CD14-positive monocyte (primary cell): Measurements from ENCODE around the gene FARP1. TPM values are rescaled to one million over a fixed set of nuclear protein-coding genes. Genes with fewer than 3 reads are reported as not detected.

ENCODE experiments used
- DNase-seq, 3 donors: peaks; one replicate each; pipeline ENCODE4 v3.0.0-alpha.2; 2011 to 2022
- H2AFZ ChIP-seq: 2 replicates; pipeline ENCODE4 v1.6.0; 2012; ENCODE audit warnings: mild to moderate bottlenecking, low read depth, low read length, inconsistent platforms; ENCODE audit not compliant: insufficient read depth, poor library complexity, severe bottlenecking
- H3K27ac ChIP-seq, 2 donors: 1 replicate in 1 of 2; 2 replicates in 1 of 2; pipeline ENCODE4 v1.5.1; 2012 to 2013; ENCODE audit warnings: low read length in 2 of 2, control low read depth in 1 of 2, inconsistent platforms in 1 of 2, low read depth in 1 of 2, mild to moderate bottlenecking in 1 of 2
- H3K27me3 ChIP-seq, 2 donors: one replicate each; pipeline versions ENCODE4 v1.6.0 to v1.6.1; 2011 to 2013; ENCODE audit warnings: low read length in 2 of 2; ENCODE audit not compliant: control insufficient read depth in 2 of 2, insufficient read depth in 2 of 2
- H3K36me3 ChIP-seq, 2 donors: replicated peaks in 1 of 2; 1 replicate in 1 of 2; 2 replicates in 1 of 2; pipeline versions ENCODE4 v1.5.1 to v1.6.1; 2012 to 2013; ENCODE audit warnings: low read length in 2 of 2, control low read depth in 1 of 2, inconsistent platforms in 1 of 2, mild to moderate bottlenecking in 1 of 2; ENCODE audit not compliant: insufficient read depth in 2 of 2, control insufficient read depth in 1 of 2
- H3K4me1 ChIP-seq, 2 donors: 1 replicate in 1 of 2; 2 replicates in 1 of 2; pipeline versions ENCODE4 v1.5.1 to v1.6.1; 2012 to 2013; ENCODE audit warnings: low read length in 2 of 2, control low read depth in 1 of 2, inconsistent platforms in 1 of 2, mild to moderate bottlenecking in 1 of 2, moderate library complexity in 1 of 2; ENCODE audit not compliant: insufficient read depth in 2 of 2, control insufficient read depth in 1 of 2
- H3K4me2 ChIP-seq: replicated peaks from 2 replicates; pipeline ENCODE3; 2012; ENCODE audit warnings: low read length, moderate library complexity, mild to moderate bottlenecking; ENCODE audit not compliant: poor library complexity, severe bottlenecking; ENCODE audit errors: extremely low read depth
- H3K4me3 ChIP-seq, 3 experiments: fragments of 200-600 bp in 1 of 3; sonication (generic) in 1 of 3; replicated peaks in 1 of 3; 1 replicate in 2 of 3; 2 replicates in 1 of 3; pipeline ENCODE4 v1.5.1; 2011 to 2013; ENCODE audit warnings: low read length in 3 of 3, mild to moderate bottlenecking in 3 of 3, control low read depth in 2 of 3, low read depth in 2 of 3, inconsistent platforms in 1 of 3, moderate library complexity in 1 of 3
- H3K79me2 ChIP-seq: 2 replicates; pipeline ENCODE4 v1.6.0; 2012; ENCODE audit warnings: mild to moderate bottlenecking, control low read depth, inconsistent platforms, low read length, moderate library complexity; ENCODE audit not compliant: insufficient read depth
- H3K9ac ChIP-seq: 2 replicates; pipeline ENCODE4 v1.6.0; 2017; ENCODE audit warnings: low read length, mild to moderate bottlenecking; ENCODE audit not compliant: insufficient read depth, poor library complexity, severe bottlenecking
- H3K9me3 ChIP-seq, 2 donors: replicated peaks in 1 of 2; 1 replicate in 1 of 2; 2 replicates in 1 of 2; pipeline versions ENCODE4 v1.5.1 to v1.6.1; 2012 to 2013; ENCODE audit warnings: low read length in 2 of 2, control low read depth in 1 of 2; ENCODE audit not compliant: control insufficient read depth in 1 of 2, insufficient read depth in 1 of 2
- H4K20me1 ChIP-seq: 2 replicates; pipeline ENCODE4 v1.6.0; 2012; ENCODE audit warnings: mild to moderate bottlenecking, low read length, control low read depth, moderate library complexity; ENCODE audit not compliant: insufficient read depth
- H3K27ac Mint-ChIP-seq, 7 donors: one replicate each; pipeline ENCODE4 v1.8.0; 2020; ENCODE audit warnings: mild to moderate bottlenecking in 7 of 7, mixed read lengths in 7 of 7, moderate library complexity in 6 of 7, inconsistent platforms in 2 of 7
- H3K27me3 Mint-ChIP-seq, 3 donors: one replicate each; pipeline ENCODE4 v1.8.0; 2021 to 2022; ENCODE audit warnings: low read depth in 3 of 3, mild to moderate bottlenecking in 3 of 3, mixed read lengths in 3 of 3, moderate library complexity in 3 of 3, inconsistent platforms in 1 of 3
- H3K36me3 Mint-ChIP-seq, 2 donors: one replicate each; pipeline ENCODE4 v1.8.0; 2020; ENCODE audit warnings: mixed read lengths in 2 of 2, inconsistent platforms in 1 of 2, mild to moderate bottlenecking in 1 of 2
- H3K4me1 Mint-ChIP-seq: one replicate; pipeline ENCODE4 v1.8.0; 2020; ENCODE audit warnings: mild to moderate bottlenecking, mixed read lengths
- H3K4me3 Mint-ChIP-seq, 2 donors: one replicate each; pipeline ENCODE4 v1.8.0; 2020; ENCODE audit warnings: mild to moderate bottlenecking in 2 of 2, mixed read lengths in 2 of 2, moderate library complexity in 1 of 2
- H3K9me3 Mint-ChIP-seq, 7 donors: one replicate each; pipeline ENCODE4 v1.8.0; 2020 to 2022; ENCODE audit warnings: mixed read lengths in 7 of 7, mild to moderate bottlenecking in 6 of 7, moderate library complexity in 6 of 7, inconsistent platforms in 2 of 7
- WGBS: methylation state at CpG from one replicate; pipeline ENCODE4 v1.1.5; 2013; ENCODE audit warnings: missing lambda C conversion rate; ENCODE audit not compliant: insufficient coverage; 5-methylcytosine and 5-hydroxymethylcytosine counted together
- intact Hi-C, 2 donors: fragments of 100-400 bp; cut with micrococcal nuclease; formaldehyde crosslinking; loops; one replicate each; pipeline versions ENCODE4 v1.15.0 to v1.15.1; 2023
- polyA plus RNA-seq, 3 donors: library from polyadenylated mRNA; depleted of rRNA in 1 of 3; unstranded in 2 of 3; stranded (reverse) in 1 of 3; fragments of 300-500 nt in 2 of 3; fragments of >200 nt in 1 of 3; fragmentation: Illumina TruSeq in 2 of 3; gene quantifications; 1 replicate in 2 of 3; 2 replicates in 1 of 3; pipeline ENCODE4 v1.2.3, GENCODE V29; 2012 to 2021
- TF ChIP-seq, protein P1 (sequence below): fragments of 200-600 bp; IDR thresholded peaks from one replicate; pipeline ENCODE4 v1.8.0; 2022; ENCODE audit warnings: antibody characterized with exemption, mild to moderate bottlenecking

Gene FARP1
- polyA plus RNA-seq, 3 donors = 0.01 to 0.16 (median 0.12) TPM

GRCh38 chr13:98326291-98326690 lies 183.4 kb downstream of the FARP1 start:
- H3K4me1 Mint-ChIP-seq = no peaks in the 10 kb centered on the region
- H3K4me3 Mint-ChIP-seq = no peak overlapping the region
- no peaks in the 10 kb centered on the region for H3K36me3 ChIP-seq
- no peaks in the 10 kb centered on the region for H3K9me3 ChIP-seq
- H2AFZ ChIP-seq = no peak overlapping the region
- no peak overlapping the region for H3K4me3 ChIP-seq
- no peak overlapping the region for H3K4me2 ChIP-seq
- WGBS = 69% methylated on average over 2 of the region's 5 CpGs
- H3K36me3 Mint-ChIP-seq = no peaks in the 10 kb centered on the region
- H3K9me3 Mint-ChIP-seq = peaks cover 0 to 4% (median 0%) of the 10 kb centered on the region in 7 donors
- H3K27ac Mint-ChIP-seq = no peak overlapping the region
- no peaks in the 10 kb centered on the region for H3K27me3 ChIP-seq
- peaks cover 0 to 4% (median 3%) of the 10 kb centered on the region in 3 donors for H3K27me3 Mint-ChIP-seq
- no peak for DNase-seq
- H3K27ac ChIP-seq = no peak overlapping the region
- intact Hi-C loops = no loop called here
- TF ChIP-seq, protein P1, sequence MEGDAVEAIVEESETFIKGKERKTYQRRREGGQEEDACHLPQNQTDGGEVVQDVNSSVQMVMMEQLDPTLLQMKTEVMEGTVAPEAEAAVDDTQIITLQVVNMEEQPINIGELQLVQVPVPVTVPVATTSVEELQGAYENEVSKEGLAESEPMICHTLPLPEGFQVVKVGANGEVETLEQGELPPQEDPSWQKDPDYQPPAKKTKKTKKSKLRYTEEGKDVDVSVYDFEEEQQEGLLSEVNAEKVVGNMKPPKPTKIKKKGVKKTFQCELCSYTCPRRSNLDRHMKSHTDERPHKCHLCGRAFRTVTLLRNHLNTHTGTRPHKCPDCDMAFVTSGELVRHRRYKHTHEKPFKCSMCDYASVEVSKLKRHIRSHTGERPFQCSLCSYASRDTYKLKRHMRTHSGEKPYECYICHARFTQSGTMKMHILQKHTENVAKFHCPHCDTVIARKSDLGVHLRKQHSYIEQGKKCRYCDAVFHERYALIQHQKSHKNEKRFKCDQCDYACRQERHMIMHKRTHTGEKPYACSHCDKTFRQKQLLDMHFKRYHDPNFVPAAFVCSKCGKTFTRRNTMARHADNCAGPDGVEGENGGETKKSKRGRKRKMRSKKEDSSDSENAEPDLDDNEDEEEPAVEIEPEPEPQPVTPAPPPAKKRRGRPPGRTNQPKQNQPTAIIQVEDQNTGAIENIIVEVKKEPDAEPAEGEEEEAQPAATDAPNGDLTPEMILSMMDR = no peak
- no peaks in the 10 kb centered on the region for H4K20me1 ChIP-seq
- no peaks in the 10 kb centered on the region for H3K4me1 ChIP-seq
- no peak overlapping the region for H3K9ac ChIP-seq
- H3K79me2 ChIP-seq = no peaks in the 10 kb centered on the region

- H3K36me3 ChIP-seq = no peaks in the 10 kb centered on the region
- Mint-ChIP-seq H3K36me3 (no peaks in the 10 kb centered on the region), H3K4me3 (no peak overlapping the region), H3K27me3 (peaks cover 2 to 6% (median 2%) of the 10 kb centered on the region in 3 donors), H3K4me1 (no peaks in the 10 kb centered on the region), H3K27ac (no peak overlapping the region), H3K9me3 (peaks cover 0 to 4% (median 0%) of the 10 kb centered on the region in 7 donors)
- TF ChIP-seq, protein P1 = no peak
- no peak overlapping the region for H3K4me3 ChIP-seq
- intact Hi-C loops = no loop called here
- no peaks in the 10 kb centered on the region for H3K4me1 ChIP-seq
- H3K9me3 ChIP-seq = no peaks in the 10 kb centered on the region
- no peak overlapping the region for H3K27ac ChIP-seq
- no peak overlapping the region for H3K9ac ChIP-seq
- H3K4me2 ChIP-seq = no peak overlapping the region
- DNase-seq = no peak
- no peak overlapping the region for H2AFZ ChIP-seq
- H4K20me1 ChIP-seq = no peaks in the 10 kb centered on the region
- whole genome bisulfite sequencing = 88% methylated on average over 9 of the region's 10 CpGs
- H3K27me3 ChIP-seq = no peaks in the 10 kb centered on the region
- H3K79me2 ChIP-seq = no peaks in the 10 kb centered on the region
Measured at GRCh38 chr13:98327371-98328270, 184.7 kb downstream of the FARP1 start.
